H1 (cell line): ENCODE data around the gene SEPTIN7. TPM values are rescaled to one million over a fixed set of nuclear protein-coding genes. Genes with fewer than 3 reads are reported as not detected.

Experiments
- CTCF ChIA-PET: fragments of 300-600 bp; sonication (Branson Sonifier 250); formaldehyde crosslinking; loops from one replicate; lab custom pipeline; 2021; ENCODE audit not compliant: partially characterized antibody; lab: Charles Lee
- POLR2A ChIA-PET: fragments of 300-600 bp; sonication (Branson Sonifier 250); formaldehyde crosslinking; loops from one replicate; lab custom pipeline; 2021; ENCODE audit warnings: inconsistent platforms; ENCODE audit not compliant: partially characterized antibody; lab: Charles Lee
- DNase-seq, 2 experiments: peaks; one replicate each; pipeline versions ENCODE4 v3.0.0 to v3.0.0-alpha.2; 2010 to 2022; ENCODE audit warnings: low spot score in 2 of 2, low read depth in 1 of 2, mixed read lengths in 1 of 2
- FAIRE-seq: peaks from 2 replicates; lab custom pipeline; 2011; peaks lifted over from hg19 to GRCh38; lab: Jason Lieb, UNC
- H2AFZ ChIP-seq: 2 replicates; pipeline ENCODE4 v1.8.1; 2012; ENCODE audit warnings: low read length, inconsistent platforms
- H2AK5ac ChIP-seq: 2 replicates; pipeline ENCODE4 v1.6.1; 2013; ENCODE audit warnings: low read depth, low read length
- H2BK120ac ChIP-seq: replicated peaks from 2 replicates; pipeline ENCODE3; 2013; ENCODE audit warnings: low read depth, low read length, inconsistent platforms
- H2BK12ac ChIP-seq: 2 replicates; pipeline ENCODE4 v1.6.1; 2013; ENCODE audit warnings: low read depth, low read length
- H2BK15ac ChIP-seq: 2 replicates; pipeline ENCODE4 v1.6.1; 2013; ENCODE audit warnings: low read length
- H2BK20ac ChIP-seq: 2 replicates; pipeline ENCODE4 v1.6.1; 2013; ENCODE audit warnings: low read length
- H2BK5ac ChIP-seq: 2 replicates; pipeline ENCODE4 v1.6.1; 2013; ENCODE audit warnings: low read depth, low read length
- H3K14ac ChIP-seq: 2 replicates; pipeline ENCODE4 v1.6.1; 2013; ENCODE audit warnings: inconsistent platforms; ENCODE audit not compliant: insufficient read length
- H3K18ac ChIP-seq: 2 replicates; pipeline ENCODE4 v1.6.1; 2013; ENCODE audit warnings: low read length; ENCODE audit errors: extremely low read depth
- H3K23ac ChIP-seq: 2 replicates; pipeline ENCODE4 v1.6.1; 2013; ENCODE audit warnings: inconsistent platforms; ENCODE audit not compliant: insufficient read length
- H3K23me2 ChIP-seq: 2 replicates; pipeline ENCODE4 v1.6.1; 2013; ENCODE audit warnings: low read depth, low read length
- H3K27ac ChIP-seq: 2 replicates; pipeline ENCODE4 v1.6.1; 2011; ENCODE audit warnings: low read depth, low read length, inconsistent platforms
- H3K27me3 ChIP-seq, 4 experiments: replicated peaks in 1 of 4; 1 replicate in 1 of 4; 2 replicates in 3 of 4; pipeline versions ENCODE4 v1.6.1 to v1.8.1; 2011 to 2013; ENCODE audit warnings: low read length in 3 of 4, mild to moderate bottlenecking in 3 of 4, inconsistent platforms in 2 of 4, mixed read lengths in 2 of 4, moderate library complexity in 1 of 4; ENCODE audit not compliant: control insufficient read depth in 3 of 4, insufficient read depth in 3 of 4; ENCODE audit errors: extremely low read depth in 1 of 4
- H3K36me3 ChIP-seq, 4 experiments: 2 replicates each; pipeline versions ENCODE4 v1.6.1 to v1.8.1; 2011 to 2013; ENCODE audit warnings: mild to moderate bottlenecking in 4 of 4, low read length in 3 of 4, moderate library complexity in 2 of 4, control low read depth in 1 of 4, inconsistent platforms in 1 of 4; ENCODE audit not compliant: insufficient read depth in 4 of 4, control insufficient read depth in 2 of 4
- H3K4ac ChIP-seq: replicated peaks from 2 replicates; pipeline ENCODE3; 2013; ENCODE audit warnings: low read length, low read depth, mixed read lengths, inconsistent platforms; ENCODE audit not compliant: insufficient read length
- H3K4me1 ChIP-seq, 4 experiments: replicated peaks in 1 of 4; 1 replicate in 1 of 4; 2 replicates in 3 of 4; pipeline versions ENCODE4 v1.6.1 to v1.8.1; 2011 to 2013; ENCODE audit warnings: low read length in 3 of 4, inconsistent platforms in 2 of 4, mixed read lengths in 1 of 4; ENCODE audit not compliant: insufficient read depth in 4 of 4, control insufficient read depth in 3 of 4
- H3K4me2 ChIP-seq, 2 experiments: 2 replicates each; pipeline versions ENCODE4 v1.6.1 to v1.8.1; 2011 to 2013; ENCODE audit warnings: low read depth in 2 of 2, low read length in 2 of 2, control low read depth in 1 of 2, inconsistent platforms in 1 of 2, mild to moderate bottlenecking in 1 of 2; ENCODE audit not compliant: insufficient read depth in 1 of 2
- H3K4me3 ChIP-seq, 4 experiments: fragments of 200-600, 300-600 bp in 1 of 4; sonication (generic), shearing (Covaris generic), sonication (Bioruptor Twin) in 1 of 4; 2 replicates each; pipeline versions ENCODE4 v1.5.1 to v1.8.1; 2011 to 2016; ENCODE audit warnings: low read length in 4 of 4, low read depth in 3 of 4, control low read depth in 2 of 4, inconsistent platforms in 2 of 4, mild to moderate bottlenecking in 2 of 4, mixed read lengths in 1 of 4, moderate library complexity in 1 of 4; ENCODE audit not compliant: insufficient read depth in 2 of 4; ENCODE audit errors: extremely low read depth in 1 of 4
- H3K56ac ChIP-seq: replicated peaks from 2 replicates; pipeline ENCODE3; 2013; ENCODE audit warnings: low read depth, mild to moderate bottlenecking, mixed read lengths, low read length, inconsistent platforms; ENCODE audit not compliant: insufficient read length
- H3K79me1 ChIP-seq: 2 replicates; pipeline ENCODE4 v1.6.1; 2013; ENCODE audit warnings: low read depth, low read length, control low read depth
- H3K79me2 ChIP-seq, 2 experiments: 2 replicates each; pipeline versions ENCODE4 v1.6.1 to v1.8.1; 2012 to 2013; ENCODE audit warnings: low read length in 2 of 2, mild to moderate bottlenecking in 2 of 2, inconsistent platforms in 1 of 2; ENCODE audit not compliant: insufficient read depth in 2 of 2, control insufficient read depth in 1 of 2
- H3K9ac ChIP-seq, 4 experiments: replicated peaks in 1 of 4; 1 replicate in 1 of 4; 2 replicates in 3 of 4; pipeline versions ENCODE4 v1.6.1 to v1.8.1; 2011 to 2013; ENCODE audit warnings: low read depth in 3 of 4, low read length in 3 of 4, control low read depth in 2 of 4, mild to moderate bottlenecking in 2 of 4, moderate library complexity in 2 of 4, inconsistent platforms in 1 of 4; ENCODE audit errors: extremely low read depth in 1 of 4
- H3K9me3 ChIP-seq, 2 experiments: 2 replicates each; pipeline versions ENCODE4 v1.6.1 to v1.8.1; 2012 to 2013; ENCODE audit warnings: mild to moderate bottlenecking in 2 of 2, moderate library complexity in 2 of 2, control low read depth in 1 of 2, inconsistent platforms in 1 of 2, low read depth in 1 of 2, low read length in 1 of 2, mixed read lengths in 1 of 2; ENCODE audit not compliant: insufficient read depth in 2 of 2
- H4K20me1 ChIP-seq, 2 experiments: replicated peaks in 1 of 2; 2 replicates each; pipeline versions ENCODE3 to v1.8.1; 2011 to 2013; ENCODE audit warnings: inconsistent platforms in 2 of 2, low read length in 2 of 2, mild to moderate bottlenecking in 1 of 2; ENCODE audit not compliant: insufficient read depth in 2 of 2, control insufficient read depth in 1 of 2
- H4K5ac ChIP-seq: 2 replicates; pipeline ENCODE4 v1.6.1; 2013; ENCODE audit warnings: low read length, low read depth, mixed read lengths, inconsistent platforms; ENCODE audit not compliant: insufficient read length
- H4K8ac ChIP-seq: 2 replicates; pipeline ENCODE4 v1.8.0; 2013; ENCODE audit warnings: mild to moderate bottlenecking, moderate library complexity, low read length, inconsistent platforms; ENCODE audit not compliant: insufficient read depth; ENCODE audit errors: extremely low read depth
- H4K91ac ChIP-seq: replicated peaks from 2 replicates; pipeline ENCODE3; 2013; ENCODE audit warnings: low read length, mixed read lengths, inconsistent platforms; ENCODE audit not compliant: insufficient read length
- ASH2L ChIP-seq: fragments of 200-600, 300-600 bp; sonication (generic); IDR thresholded peaks from one replicate; pipeline ENCODE4 v1.7.1; 2017; ENCODE audit warnings: low read length
- CBX5 ChIP-seq: fragments of 300-800, 300-1000 bp; sonication (generic); IDR thresholded peaks from 2 replicates; pipeline ENCODE4 v1.7.1; 2016; ENCODE audit warnings: antibody characterized with exemption, low read length, low read depth
- polyA plus RNA-seq, 7 experiments: library from polyadenylated mRNA; depleted of rRNA in 3 of 7; stranded (reverse) in 5 of 7; unstranded in 2 of 7; fragments of >200 nt in 5 of 7; fragments of 200-250 nt in 2 of 7; gene quantifications; 1 replicate in 5 of 7; 2 replicates in 1 of 7; 4 replicates in 1 of 7; pipeline versions ENCODE4 v1.2.1 to v1.2.3, GENCODE V29; 2011 to 2013; ENCODE audit warnings: missing spikeins in 2 of 7, mixed read lengths in 2 of 7
- total RNA-seq: library from RNA; stranded (reverse); fragmentation: NEBNext Ultra II Directional; extraction: Animal tissue kit (Norgen Biotek cat#: 25700); gene quantifications from 2 replicates; pipeline ENCODE4 v1.2.1, GENCODE V29; 2021

Gene SEPTIN7
- total and polyA plus RNA-seq, 2 of the 8 experiments (the other 6 are each of a cell fraction or from before 2014, with no cell fraction given), result 85.3 to 183 TPM

DNA sequence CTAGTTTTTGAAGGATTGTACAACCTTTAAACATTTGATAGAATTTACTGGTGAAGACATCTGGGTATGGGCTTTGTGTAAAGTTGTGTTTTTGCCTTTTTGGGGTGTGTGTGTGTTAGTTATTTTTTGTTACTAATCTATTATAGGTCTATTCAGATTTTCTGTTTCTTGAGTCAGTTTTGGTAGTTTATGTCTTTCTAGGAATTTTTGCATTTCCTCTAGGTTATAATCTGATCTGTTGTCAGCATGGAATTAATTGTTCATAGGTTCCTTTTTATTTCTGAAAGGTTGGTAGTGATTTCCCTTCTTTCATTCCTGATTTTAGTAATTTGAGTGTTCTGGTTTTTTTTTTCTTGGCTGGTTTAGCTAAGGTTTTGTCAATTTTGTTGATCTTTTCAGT is 17.7 kb downstream of the SEPTIN7 start:
- no peak overlapping the region for H3K27ac ChIP-seq
- no peak overlapping the region for H3K4me2 ChIP-seq
- H4K20me1 ChIP-seq, result peaks cover 3 to 4% of the 10 kb centered on the region in 2 experiments
- no peak overlapping the region for H2AK5ac ChIP-seq
- H2BK120ac ChIP-seq, result no peak overlapping the region
- H3K14ac ChIP-seq, result no peak overlapping the region
- peaks cover 2% of the 10 kb centered on the region; the same call in 1 of the 2 replicates for H3K79me1 ChIP-seq
- no peak for DNase-seq
- no peaks in the 10 kb centered on the region for H3K9me3 ChIP-seq
- no peak overlapping the region for H3K4ac ChIP-seq
- ChIA-PET POLR2A (interaction anchor here (1.5 kb wide), 1 partner anchor 18 kb away, joined by 7 read pairs; the partner anchor contains the start of gene SEPTIN7), CTCF (interaction anchor here (0.6 to 2.9 kb wide), 2 partner anchors 16 to 18 kb away, joined by 3 to 8 read pairs; partner anchors contain the start of gene SEPTIN7)
- H3K79me2 ChIP-seq, result peaks cover 7 to 98% of the 10 kb centered on the region in 2 experiments; a peak in 3 of 4 replicates
- H3K4me1 ChIP-seq, result peaks cover 0 to 10% (median 2%) of the 10 kb centered on the region in 4 experiments; a peak in 1 of 7 replicates
- no peaks in the 10 kb centered on the region for H3K36me3 ChIP-seq
- no peak overlapping the region for H2AFZ ChIP-seq
- H3K18ac ChIP-seq, result no peak overlapping the region
- H3K23me2 ChIP-seq, result no peaks in the 10 kb centered on the region
- H3K23ac ChIP-seq, result no peak overlapping the region
- H3K27me3 ChIP-seq, result no peaks in the 10 kb centered on the region
- no peak overlapping the region for H2BK5ac ChIP-seq
- H4K8ac ChIP-seq, result no peak overlapping the region
- TF ChIP-seq ASH2L (no peak), CBX5 (no peak)
- no peak overlapping the region for H2BK20ac ChIP-seq
- H2BK15ac ChIP-seq, result no peak overlapping the region
- H3K4me3 ChIP-seq, result no peak overlapping the region
- no peak overlapping the region for H2BK12ac ChIP-seq
- no peak overlapping the region for H3K9ac ChIP-seq
- H3K56ac ChIP-seq, result no peak overlapping the region
- no peak overlapping the region for H4K5ac ChIP-seq
- H4K91ac ChIP-seq, result no peak overlapping the region
- no peak for FAIRE-seq
